Astrocyte (in vitro differentiated cells and primary cell): ENCODE data around the gene PNPLA5. TPM values are rescaled to one million over a fixed set of nuclear protein-coding genes. Genes with fewer than 3 reads are reported as not detected.

Experiments used
- DNase-seq: peaks from one replicate; pipeline ENCODE4 v3.0.0-alpha.2; 2010; ENCODE audit warnings: low read depth
- FAIRE-seq: peaks from 2 replicates; lab custom pipeline; 2011; peaks lifted over from hg19 to GRCh38; lab: Jason Lieb, UNC
- H2AFZ ChIP-seq: 2 replicates; pipeline ENCODE4 v1.6.0; 2012; ENCODE audit warnings: low read depth, low read length, inconsistent platforms
- H3K27ac ChIP-seq: 2 replicates; pipeline ENCODE4 v1.5.1; 2011; ENCODE audit warnings: low read depth, low read length, inconsistent platforms
- H3K27me3 ChIP-seq: 2 replicates; pipeline ENCODE4 v1.6.0; 2011; ENCODE audit warnings: low read length, inconsistent platforms; ENCODE audit not compliant: insufficient read depth
- H3K36me3 ChIP-seq: 2 replicates; pipeline ENCODE4 v1.5.1; 2011; ENCODE audit warnings: low read length, inconsistent platforms; ENCODE audit not compliant: insufficient read depth
- H3K4me1 ChIP-seq: 2 replicates; pipeline ENCODE4 v1.5.1; 2011; ENCODE audit warnings: low read length, inconsistent platforms; ENCODE audit not compliant: insufficient read depth
- H3K4me2 ChIP-seq: 2 replicates; pipeline ENCODE4 v1.6.0; 2012; ENCODE audit warnings: low read length, inconsistent platforms
- H3K4me3 ChIP-seq: 2 replicates; pipeline ENCODE4 v1.5.1; 2011; ENCODE audit warnings: low read depth, mild to moderate bottlenecking, low read length, inconsistent platforms; ENCODE audit not compliant: insufficient read depth
- H3K79me2 ChIP-seq: 2 replicates; pipeline ENCODE4 v1.6.0; 2012; ENCODE audit warnings: mild to moderate bottlenecking, low read length, inconsistent platforms; ENCODE audit not compliant: insufficient read depth
- H3K9ac ChIP-seq: 2 replicates; pipeline ENCODE4 v1.6.0; 2012; ENCODE audit warnings: mild to moderate bottlenecking, low read length, inconsistent platforms
- H3K9me3 ChIP-seq: 2 replicates; pipeline ENCODE4 v1.5.1; 2012; ENCODE audit warnings: low read depth, mild to moderate bottlenecking, low read length, inconsistent platforms; ENCODE audit not compliant: insufficient read depth
- H4K20me1 ChIP-seq: 2 replicates; pipeline ENCODE4 v1.6.0; 2012; ENCODE audit warnings: low read length, inconsistent platforms; ENCODE audit not compliant: insufficient read depth
- H3K27ac Mint-ChIP-seq: one replicate; pipeline ENCODE4 v1.8.0; 2021; ENCODE audit warnings: mild to moderate bottlenecking, mixed read lengths; ENCODE audit not compliant: unreplicated experiment
- H3K27me3 Mint-ChIP-seq: one replicate; pipeline ENCODE4 v1.8.0; 2021; ENCODE audit warnings: low read depth, mixed read lengths; ENCODE audit not compliant: unreplicated experiment
- H3K36me3 Mint-ChIP-seq: one replicate; pipeline ENCODE4 v1.8.0; 2021; ENCODE audit warnings: low read depth, mixed read lengths; ENCODE audit not compliant: unreplicated experiment
- H3K4me1 Mint-ChIP-seq: one replicate; pipeline ENCODE4 v1.8.0; 2021; ENCODE audit warnings: low read depth, mixed read lengths; ENCODE audit not compliant: unreplicated experiment
- H3K4me3 Mint-ChIP-seq: one replicate; pipeline ENCODE4 v1.8.0; 2021; ENCODE audit warnings: mild to moderate bottlenecking, moderate library complexity, mixed read lengths; ENCODE audit not compliant: unreplicated experiment
- H3K9me3 Mint-ChIP-seq: one replicate; pipeline ENCODE4 v1.8.0; 2021; ENCODE audit warnings: mild to moderate bottlenecking, mixed read lengths; ENCODE audit not compliant: unreplicated experiment
- EZH2 ChIP-seq: IDR thresholded peaks from 2 replicates; pipeline ENCODE4 v1.6.1; 2012; ENCODE audit warnings: mild to moderate bottlenecking, low read length, inconsistent platforms; ENCODE audit not compliant: insufficient read depth
- total RNA-seq: library from RNA; stranded (reverse); gene quantifications from 2 replicates; pipeline ENCODE4 v1.2.1, GENCODE V29; 2021
- TF ChIP-seq, protein P1 (sequence below): IDR thresholded peaks from 2 replicates; pipeline ENCODE4 v1.5.1; 2011; ENCODE audit warnings: low read depth, mild to moderate bottlenecking, inconsistent platforms, low read length, moderate library complexity; ENCODE audit not compliant: insufficient read depth

The PNPLA5 gene
- total RNA-seq, 1 donor from 2014 or later: not detected

DNA sequence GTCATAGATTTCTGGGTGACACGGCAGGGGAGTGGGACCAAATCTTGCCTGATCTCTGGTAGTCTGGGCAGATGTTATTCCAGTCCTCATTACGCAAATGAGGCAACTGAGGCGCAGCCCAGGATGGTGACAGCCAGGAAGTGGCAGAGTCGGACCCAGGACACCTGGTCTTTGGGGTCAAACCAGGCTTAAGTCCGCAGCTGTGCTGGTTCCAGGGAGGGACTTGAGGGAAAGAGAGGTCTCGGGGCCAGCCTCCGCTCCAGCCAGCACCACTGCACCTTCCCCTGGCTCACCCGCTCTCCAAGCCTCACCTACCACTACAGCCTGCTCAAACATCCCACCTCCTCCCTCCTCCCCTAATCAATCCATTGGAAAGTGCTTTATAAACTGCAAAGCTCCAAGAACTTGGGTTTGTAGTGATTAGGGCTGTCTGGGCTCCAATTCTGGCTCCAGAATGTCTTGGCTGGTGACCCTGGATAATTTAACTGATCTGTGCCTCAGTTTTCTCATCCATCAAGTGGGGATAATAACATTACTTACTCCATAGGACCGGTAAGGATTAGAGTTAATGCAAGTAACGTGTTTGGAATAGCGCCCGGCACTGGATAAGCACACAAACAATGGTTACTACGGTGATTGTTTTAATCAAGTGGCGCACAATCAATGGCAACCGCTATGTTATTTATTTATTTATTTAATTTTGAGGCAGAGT is 526 bp upstream of the PNPLA5 start:
- H3K36me3 ChIP-seq: no peaks in the 10 kb centered on the region
- Mint-ChIP-seq H3K36me3 (no peaks in the 10 kb centered on the region), H3K4me1 (peaks cover 1% of the 10 kb centered on the region), H3K9me3 (no peaks in the 10 kb centered on the region), H3K27me3 (peaks cover 61% of the 10 kb centered on the region), H3K27ac (no peak overlapping the region), H3K4me3 (no peak overlapping the region)
- FAIRE-seq (no peak), DNase-seq (no peak)
- H3K79me2 ChIP-seq: no peaks in the 10 kb centered on the region
- peaks cover 9% of the 10 kb centered on the region for H3K4me1 ChIP-seq
- H3K4me2 ChIP-seq: peak overlapping the region; percentile 79
- H4K20me1 ChIP-seq: no peaks in the 10 kb centered on the region
- TF ChIP-seq, protein P1, sequence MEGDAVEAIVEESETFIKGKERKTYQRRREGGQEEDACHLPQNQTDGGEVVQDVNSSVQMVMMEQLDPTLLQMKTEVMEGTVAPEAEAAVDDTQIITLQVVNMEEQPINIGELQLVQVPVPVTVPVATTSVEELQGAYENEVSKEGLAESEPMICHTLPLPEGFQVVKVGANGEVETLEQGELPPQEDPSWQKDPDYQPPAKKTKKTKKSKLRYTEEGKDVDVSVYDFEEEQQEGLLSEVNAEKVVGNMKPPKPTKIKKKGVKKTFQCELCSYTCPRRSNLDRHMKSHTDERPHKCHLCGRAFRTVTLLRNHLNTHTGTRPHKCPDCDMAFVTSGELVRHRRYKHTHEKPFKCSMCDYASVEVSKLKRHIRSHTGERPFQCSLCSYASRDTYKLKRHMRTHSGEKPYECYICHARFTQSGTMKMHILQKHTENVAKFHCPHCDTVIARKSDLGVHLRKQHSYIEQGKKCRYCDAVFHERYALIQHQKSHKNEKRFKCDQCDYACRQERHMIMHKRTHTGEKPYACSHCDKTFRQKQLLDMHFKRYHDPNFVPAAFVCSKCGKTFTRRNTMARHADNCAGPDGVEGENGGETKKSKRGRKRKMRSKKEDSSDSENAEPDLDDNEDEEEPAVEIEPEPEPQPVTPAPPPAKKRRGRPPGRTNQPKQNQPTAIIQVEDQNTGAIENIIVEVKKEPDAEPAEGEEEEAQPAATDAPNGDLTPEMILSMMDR: no peak
- TF ChIP-seq EZH2: no peak
- no peak overlapping the region for H3K9ac ChIP-seq
- H2AFZ ChIP-seq: no peak overlapping the region
- no peak overlapping the region for H3K4me3 ChIP-seq
- H3K27ac ChIP-seq: no peak overlapping the region
- H3K9me3 ChIP-seq: no peaks in the 10 kb centered on the region
- H3K27me3 ChIP-seq: peaks cover 30% of the 10 kb centered on the region

DNA sequence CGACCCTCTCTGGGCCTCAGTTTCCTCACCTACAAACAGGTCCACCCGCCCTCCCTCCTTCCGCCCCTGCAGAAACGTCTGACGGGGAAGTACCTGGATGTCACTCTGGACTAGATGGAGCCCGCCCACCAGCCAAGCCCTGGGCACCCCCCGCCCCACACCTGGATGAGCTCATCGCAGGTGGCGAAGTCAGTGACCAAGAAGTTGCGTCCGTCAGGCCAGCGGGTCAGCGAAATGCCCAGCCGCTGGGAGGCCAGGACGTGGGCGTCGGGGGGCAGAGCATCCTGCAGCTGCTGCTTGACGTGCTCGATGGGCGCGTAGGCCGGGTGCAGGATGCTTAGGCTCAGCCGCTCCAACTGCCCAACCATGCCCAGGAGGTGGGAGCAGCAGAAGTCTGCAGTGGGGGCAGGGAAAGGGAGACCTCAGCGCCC is 897 bp downstream of the PNPLA5 start:
- Mint-ChIP-seq H3K36me3 (no peaks in the 10 kb centered on the region), H3K27me3 (peaks cover 68% of the 10 kb centered on the region), H3K4me1 (no peaks in the 10 kb centered on the region), H3K9me3 (peaks cover 3% of the 10 kb centered on the region), H3K27ac (no peak overlapping the region), H3K4me3 (no peak overlapping the region)
- no peak for TF ChIP-seq EZH2
- TF ChIP-seq, protein P1: no peak
- Histone ChIP-seq H3K27me3 (peaks cover 38% of the 10 kb centered on the region), H4K20me1 (no peaks in the 10 kb centered on the region), H3K27ac (no peak overlapping the region), H3K79me2 (no peaks in the 10 kb centered on the region), H3K4me3 (no peak overlapping the region), H3K4me2 (peak overlapping the region; percentile 79), H3K36me3 (no peaks in the 10 kb centered on the region), H3K4me1 (peaks cover 8% of the 10 kb centered on the region), H2AFZ (no peak overlapping the region), H3K9me3 (no peaks in the 10 kb centered on the region), H3K9ac (no peak overlapping the region)
- DNase-seq: no peak
- FAIRE-seq: no peak

DNA sequence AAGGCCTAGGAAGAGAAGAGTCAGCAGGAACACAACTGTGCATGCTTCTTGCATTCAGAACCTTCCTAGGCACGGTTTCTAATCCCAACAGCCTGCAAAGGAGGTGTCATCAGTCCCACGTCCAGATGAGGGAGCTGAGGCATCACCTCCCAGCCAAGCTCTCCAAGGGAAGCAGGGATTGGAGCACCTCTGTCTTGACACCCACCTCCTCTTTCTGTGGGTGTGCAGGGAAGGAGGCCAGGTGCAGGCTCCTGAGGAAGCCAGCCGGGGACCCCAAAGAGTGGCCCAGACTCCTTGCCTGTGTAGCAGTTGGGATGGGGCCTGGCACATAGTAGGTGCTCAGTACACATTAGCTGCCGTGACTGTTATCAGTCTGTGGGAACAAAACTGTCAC is 2.0 kb downstream of the PNPLA5 start:
- H3K4me2 ChIP-seq: no peak overlapping the region
- FAIRE-seq (no peak), DNase-seq (no peak)
- H3K9me3 ChIP-seq: no peaks in the 10 kb centered on the region
- no peaks in the 10 kb centered on the region for H3K36me3 ChIP-seq
- no peaks in the 10 kb centered on the region for H3K79me2 ChIP-seq
- H2AFZ ChIP-seq: no peak overlapping the region
- peaks cover 8% of the 10 kb centered on the region for H3K4me1 ChIP-seq
- Mint-ChIP-seq H3K4me3 (no peak overlapping the region), H3K4me1 (no peaks in the 10 kb centered on the region), H3K36me3 (no peaks in the 10 kb centered on the region), H3K27me3 (peaks cover 65% of the 10 kb centered on the region), H3K27ac (no peak overlapping the region), H3K9me3 (peaks cover 3% of the 10 kb centered on the region)
- no peak overlapping the region for H3K4me3 ChIP-seq
- H3K27ac ChIP-seq: no peak overlapping the region
- TF ChIP-seq, protein P1: no peak
- no peak for TF ChIP-seq EZH2
- peaks cover 39% of the 10 kb centered on the region for H3K27me3 ChIP-seq
- no peaks in the 10 kb centered on the region for H4K20me1 ChIP-seq
- no peak overlapping the region for H3K9ac ChIP-seq
